ENCODE data around the gene HTR1D.

HTR1D gene

GRCh38 chr1:23221107-23221506 lies 3.8 kb upstream of the HTR1D start:
- no peak for DNase-seq (ENCODE audit: extremely low spot score)
- ChIA-PET CTCF (interaction anchor here (1.2 kb wide), 1 partner anchor 14 kb away, joined by 3 read pairs; no protein-coding TSS in a partner anchor), POLR2A (no interaction called here)
- TF ChIP-seq CTCF (IDR thresholded peaks at IDR 0.05; ENCODE audit: control extremely low read depth, extremely low read depth, low read depth, missing control alignments) = no peak

GRCh38 chr1:23216771-23217420 lies 406 bp downstream of the HTR1D start:
- ChIA-PET CTCF (interaction anchor here (0.7 to 2.7 kb wide), 5 partner anchors 11 to 62 kb away, joined by 3 to 9 read pairs (median 4); no protein-coding TSS in a partner anchor), POLR2A (no interaction called here)
- DNase-seq (ENCODE audit: extremely low spot score) = peak; percentile 63
- TF ChIP-seq CTCF (IDR thresholded peaks at IDR 0.05; ENCODE audit: control extremely low read depth, extremely low read depth, low read depth, missing control alignments) = peak; percentile 51

GRCh38 chr1:23215751-23216449 lies 1.4 kb downstream of the HTR1D start:
- ChIA-PET POLR2A (no interaction called here), CTCF (interaction anchor here (1.0 to 2.7 kb wide), 3 partner anchors 10 to 63 kb away, joined by 3 to 9 read pairs (median 4); no protein-coding TSS in a partner anchor)
- DNase-seq (ENCODE audit: extremely low spot score) = no peak
- TF ChIP-seq CTCF (IDR thresholded peaks at IDR 0.05; ENCODE audit: control extremely low read depth, extremely low read depth, low read depth, missing control alignments) = no peak

- POLR2A ChIA-PET = no interaction called here
Measured at GRCh38 chr1:23215291-23215690, 2.0 kb downstream of the HTR1D start.

GRCh38 chr1:23214640-23215039 lies 2.7 kb downstream of the HTR1D start:
- ChIA-PET POLR2A (no interaction called here), CTCF (interaction anchor here (1.9 kb wide), 1 partner anchor 29 kb away, joined by 6 read pairs; no protein-coding TSS in a partner anchor)
- DNase-seq (ENCODE audit: extremely low spot score) = no peak
- TF ChIP-seq CTCF (IDR thresholded peaks at IDR 0.05; ENCODE audit: control extremely low read depth, extremely low read depth, low read depth, missing control alignments) = no peak

More at GRCh38 chr1:23215291-23215690, 2.0 kb downstream of the HTR1D start:
- no peak for TF ChIP-seq CTCF (IDR thresholded peaks at IDR 0.05; ENCODE audit: control extremely low read depth, extremely low read depth, low read depth, missing control alignments)
- CTCF ChIA-PET = no interaction called here
- no peak for DNase-seq (ENCODE audit: extremely low spot score)

GRCh38 chr1:23211955-23212354 lies 5.3 kb downstream of the HTR1D start:
- no peak for DNase-seq (ENCODE audit: extremely low spot score)
- TF ChIP-seq CTCF (IDR thresholded peaks at IDR 0.05; ENCODE audit: control extremely low read depth, extremely low read depth, low read depth, missing control alignments) = no peak
- CTCF ChIA-PET = no interaction called here
- POLR2A ChIA-PET = no interaction called here

Measured in GM10248 (cell line).